K562 (cell line): ENCODE data around the gene CDC45. TPM values are rescaled to one million over a fixed set of nuclear protein-coding genes. Genes with fewer than 3 reads are reported as not detected.

Experiments
- CHD7 ChIP-seq: fragments of 200-600 bp; sonication (generic); IDR thresholded peaks from one replicate; pipeline ENCODE4 v1.6.1; 2012; ENCODE audit warnings: mild to moderate bottlenecking, low read depth, low read length, inconsistent platforms
- CTCF ChIP-seq, 3 experiments: IDR thresholded peaks in 2 of 3; conservative IDR thresholded peaks in 1 of 3; 2 replicates each; pipeline ENCODE4 v1.5.1; 2011 to 2012; ENCODE audit warnings: low read length in 3 of 3, mild to moderate bottlenecking in 3 of 3, control low read depth in 2 of 3, improper control_type of control experiment in 1 of 3, inconsistent platforms in 1 of 3, low read depth in 1 of 3, mixed read lengths in 1 of 3, moderate library complexity in 1 of 3; ENCODE audit not compliant: insufficient read depth in 2 of 3
- E2F5 ChIP-seq: sonication (generic); formaldehyde crosslinking; IDR thresholded peaks from 2 replicates; pipeline ENCODE4 v1.8.0; 2022; ENCODE audit warnings: mild to moderate bottlenecking, missing genetic modification reagents
- HMGXB4 ChIP-seq: sonication (generic); formaldehyde crosslinking; IDR thresholded peaks from 2 replicates; pipeline ENCODE4 v1.8.1; 2023; ENCODE audit warnings: mild to moderate bottlenecking, missing genetic modification reagents
- NR3C1 ChIP-seq: sonication (generic); formaldehyde crosslinking; IDR thresholded peaks from 2 replicates; pipeline ENCODE4 v1.8.1; 2022; ENCODE audit warnings: missing genetic modification reagents
- ZNF23 ChIP-seq: fragments of 250-450 bp; sonication (Bioruptor Pico); IDR thresholded peaks from 2 replicates; pipeline ENCODE4 v1.4.0; 2020; ENCODE audit warnings: mild to moderate bottlenecking
- ZNF668 ChIP-seq: fragments of 250-450 bp; sonication (Bioruptor Pico); IDR thresholded peaks from 2 replicates; pipeline ENCODE4 v1.8.0; 2022; ENCODE audit warnings: mild to moderate bottlenecking, inconsistent platforms
- polyA plus RNA-seq, 8 experiments: library from polyadenylated mRNA; depleted of rRNA in 4 of 8; stranded (reverse) in 5 of 8; unstranded in 3 of 8; fragments of >200 nt; fragmentation: Nextera tagmentation in 2 of 8; fragmentation: Illumina TruSeq in 1 of 8; extraction: Ambion mirVana in 2 of 8; extraction: Trizol in 1 of 8; gene quantifications; 2 replicates each; pipeline versions ENCODE4 v1.2.1 to v1.2.3, GENCODE V29; 2011 to 2014; ENCODE audit warnings: inconsistent platforms in 1 of 8, missing spikeins in 1 of 8
- total RNA-seq, 7 experiments: library from RNA; depleted of rRNA in 6 of 7; stranded (reverse); fragments of >200 nt in 6 of 7; fragmentation: Illumina TruSeq in 2 of 7; extraction: Trizol in 2 of 7; gene quantifications; 2 replicates each; pipeline versions ENCODE4 v1.2.1 to v1.2.3, GENCODE V29; 2011 to 2021; ENCODE audit warnings: low replicate concordance in 1 of 7

CDC45 gene
- total and polyA plus RNA-seq, 9 of the 15 experiments (the other 6 are each of a cell fraction or from before 2014, with no cell fraction given), result 251 to 580 (median 410) TPM

GRCh38 chr22:19446603-19447329 lies 33.0 kb upstream of the CDC45 start (continued):
- no peak for TF ChIP-seq CTCF (IDR thresholded peaks at IDR 0.05 in 2 of 3, conservative IDR thresholded peaks at IDR 0.05 in 1 of 3; ENCODE audit: insufficient read depth in 2 of 3, low read depth in 1 of 3, low read length in 3 of 3)
- TF ChIP-seq ZNF668 (CRISPR knock-in tag), result no peak
- TF ChIP-seq E2F5 (CRISPR knock-in tag), result no peak
- no peak for TF ChIP-seq NR3C1 (CRISPR knock-in tag)
- TF ChIP-seq HMGXB4 (CRISPR knock-in tag), result no peak
- TF ChIP-seq ZNF23, result no peak
- TF ChIP-seq CHD7, result no peak
